Fibroblast of the aortic adventitia (primary cell): ENCODE results near the gene SYS1. TPM values are rescaled to one million over a fixed set of nuclear protein-coding genes. Genes with fewer than 3 reads are reported as not detected.

Experiments used
- DNase-seq: peaks from one replicate; pipeline ENCODE4 v3.0.0-alpha.2; 2010; ENCODE audit warnings: low read depth
- H3K4me3 ChIP-seq: 2 replicates; pipeline ENCODE4 v1.5.1; 2011; ENCODE audit warnings: low read depth, mild to moderate bottlenecking, control low read depth, low read length, moderate library complexity
- CTCF ChIP-seq: IDR thresholded peaks from 2 replicates; pipeline ENCODE4 v1.5.1; 2011; ENCODE audit warnings: mild to moderate bottlenecking, low read length, control low read depth, inconsistent platforms; ENCODE audit not compliant: insufficient read depth
- total RNA-seq: library from RNA; depleted of rRNA; stranded (reverse); fragments of >200 nt; gene quantifications from 2 replicates; pipeline ENCODE4 v1.2.3, GENCODE V29; 2012; ENCODE audit warnings: low replicate concordance

The SYS1 gene
- total RNA-seq, 1 donor: 27.9 TPM

DNA sequence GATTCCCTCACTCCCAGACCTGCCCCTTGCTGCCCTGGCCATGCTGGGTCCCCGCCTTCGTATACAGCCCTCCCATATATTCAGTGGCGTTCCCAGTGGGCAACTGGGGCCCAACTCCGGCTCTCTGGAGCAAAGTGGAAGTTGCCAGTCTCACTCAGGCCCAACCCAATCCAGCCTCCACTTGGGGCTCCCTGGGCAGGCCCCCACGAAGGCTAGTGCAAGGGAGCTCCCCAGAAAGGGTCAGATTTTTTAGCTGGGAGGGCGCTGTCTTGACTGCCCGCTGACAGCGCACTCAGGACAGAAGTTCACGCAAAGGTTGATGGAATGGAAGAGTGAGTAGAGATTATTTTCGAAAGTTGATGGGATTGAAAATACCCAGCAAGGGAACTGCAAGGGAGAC lies 9.3 kb downstream of the SYS1 start:
- DNase-seq: no peak
- H3K4me3 ChIP-seq: no peak overlapping the region

DNA sequence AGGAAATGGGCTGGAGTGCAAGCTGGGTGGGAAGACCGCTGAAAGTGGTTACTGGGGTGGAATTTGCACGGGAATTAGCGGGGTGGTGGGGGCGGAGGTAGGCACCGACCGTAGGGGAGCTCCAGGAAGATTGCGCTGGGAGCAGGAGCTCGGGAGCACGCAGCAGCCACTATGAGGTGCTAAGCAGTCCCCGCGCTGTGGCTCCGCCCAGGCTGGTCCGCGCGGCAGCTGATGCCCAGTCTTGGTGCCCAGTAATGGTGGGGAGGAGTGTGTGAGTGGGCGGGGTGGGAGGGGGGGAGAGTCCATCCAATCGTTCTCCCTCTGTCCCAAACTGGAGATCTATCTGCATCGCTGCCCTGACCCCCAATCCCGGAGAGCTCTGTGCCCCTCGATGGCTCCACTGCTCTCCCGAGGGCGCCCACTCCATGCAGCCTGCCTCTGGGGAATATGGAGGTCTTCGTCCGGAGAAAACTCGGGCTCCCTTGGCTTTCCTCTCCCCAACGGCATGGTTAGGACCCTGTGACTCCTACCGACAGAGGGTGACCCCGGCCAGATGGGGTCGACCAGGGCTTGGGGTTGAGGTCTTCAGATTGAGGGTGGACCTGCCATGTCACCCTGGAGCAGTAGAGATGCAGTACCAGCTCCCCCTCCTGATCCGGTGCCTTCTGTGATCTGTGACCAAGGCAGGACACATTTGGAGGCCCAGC lies 9.8 kb downstream of the SYS1 start:
- no peak for TF ChIP-seq CTCF
- no peak for DNase-seq
- H3K4me3 ChIP-seq: no peak overlapping the region

More for the DNA sequence above, 9.3 kb downstream of the SYS1 start:
- no peak for TF ChIP-seq CTCF

- peak overlapping the region; percentile 52 for H3K4me3 ChIP-seq
- peak; percentile 90 for TF ChIP-seq CTCF
- peak; percentile 87 for DNase-seq
Observed at GRCh38 chr20:45373353-45374100, 10.6 kb downstream of the SYS1 start.

GRCh38 chr20:45374101-45374467 lies 11.1 kb downstream of the SYS1 start:
- no peak for DNase-seq
- TF ChIP-seq CTCF: no peak
- no peak overlapping the region for H3K4me3 ChIP-seq

GRCh38 chr20:45374966-45375365 lies 12.0 kb downstream of the SYS1 start:
- TF ChIP-seq CTCF: no peak
- H3K4me3 ChIP-seq: no peak overlapping the region
- no peak for DNase-seq

- no peak for DNase-seq
- no peak for TF ChIP-seq CTCF
- H3K4me3 ChIP-seq: no peak overlapping the region
Observed at GRCh38 chr20:45377269-45377668, 14.3 kb downstream of the SYS1 start.
